K562 (cell line): Measurements from ENCODE around the gene GGT1. TPM values are rescaled to one million over a fixed set of nuclear protein-coding genes. Genes with fewer than 3 reads are reported as not detected.

Experiments
- ARID3A ChIP-seq: IDR thresholded peaks from 2 replicates; pipeline ENCODE4 v1.6.1; 2012; ENCODE audit warnings: low read depth, low read length, improper control_type of control experiment, borderline replicate concordance
- BACH1 ChIP-seq: fragments of 200-800 bp; sonication (Bioruptor generic); IDR thresholded peaks from 2 replicates; pipeline ENCODE4 v1.6.1; 2016; ENCODE audit warnings: missing genetic modification characterization, missing compliant biosample characterization
- CEBPG ChIP-seq, 3 experiments: fragments of 200-800 bp in 1 of 3; sonication (Bioruptor generic) in 1 of 3; sonication (generic) in 1 of 3; formaldehyde crosslinking in 1 of 3; IDR thresholded peaks in 2 of 3; conservative IDR thresholded peaks in 1 of 3; 2 replicates each; pipeline versions ENCODE4 v1.6.1 to v1.8.0; 2016 to 2022; ENCODE audit warnings: missing compliant biosample characterization in 2 of 3, missing genetic modification characterization in 2 of 3, mild to moderate bottlenecking in 1 of 3, missing genetic modification reagents in 1 of 3
- CLOCK ChIP-seq: fragments of 250-450 bp; sonication (Bioruptor Pico); IDR thresholded peaks from 2 replicates; pipeline ENCODE4 v1.4.0; 2020; ENCODE audit warnings: mild to moderate bottlenecking, moderate library complexity, borderline replicate concordance
- CREM ChIP-seq: IDR thresholded peaks from 2 replicates; pipeline ENCODE4 v1.6.1; 2014; ENCODE audit warnings: antibody characterized with exemption, low read depth
- ELF4 ChIP-seq: fragments of 450-650 bp; formaldehyde crosslinking; IDR thresholded peaks from 2 replicates; pipeline ENCODE4 v1.4.0; 2022; ENCODE audit warnings: missing genetic modification characterization
- EZH2 ChIP-seq: IDR thresholded peaks from 2 replicates; pipeline ENCODE4 v1.6.1; 2012; ENCODE audit warnings: low read depth, mild to moderate bottlenecking, inconsistent platforms, low read length, borderline replicate concordance
- HDAC8 ChIP-seq: fragments of 450-650 bp; IDR thresholded peaks from 2 replicates; pipeline ENCODE4 v1.6.1; 2016; ENCODE audit warnings: mild to moderate bottlenecking, missing genetic modification characterization, moderate library complexity, missing compliant biosample characterization
- MEF2D ChIP-seq: conservative IDR thresholded peaks from 2 replicates; pipeline ENCODE4 v1.6.1; 2016; ENCODE audit warnings: low read depth, missing genetic modification characterization, missing compliant biosample characterization
- NR2F6 ChIP-seq: fragments of 450-650 bp; formaldehyde crosslinking; IDR thresholded peaks from 2 replicates; pipeline ENCODE4 v1.4.0; 2020; ENCODE audit warnings: mild to moderate bottlenecking
- POLR2AphosphoS2 ChIP-seq: IDR thresholded peaks from 2 replicates; pipeline ENCODE4 v1.6.1; 2012; ENCODE audit warnings: low read length, improper control_type of control experiment
- RBM39 ChIP-seq: fragments of 200-400 bp; formaldehyde crosslinking; optimal IDR thresholded peaks from 2 replicates; pipeline ENCODE3; 2018; ENCODE audit warnings: low read depth, low read length
- SMAD4 ChIP-seq: fragments of 250-450 bp; sonication (Bioruptor Pico); conservative IDR thresholded peaks from 2 replicates; pipeline ENCODE4 v1.8.0; 2021; ENCODE audit warnings: inconsistent platforms, mild to moderate bottlenecking, moderate library complexity
- SMARCB1 ChIP-seq: IDR thresholded peaks from 2 replicates; pipeline ENCODE4 v1.6.1; 2011; ENCODE audit warnings: improper control_type of control experiment, low read depth; ENCODE audit not compliant: insufficient read length
- SREBF1 ChIP-seq: fragments of 150-350 bp; IDR thresholded peaks from 2 replicates; pipeline ENCODE4 v1.6.1; 2014; ENCODE audit warnings: antibody characterized with exemption, low read depth, low read length, borderline replicate concordance
- ZBTB7A ChIP-seq: IDR thresholded peaks from 2 replicates; pipeline ENCODE4 v1.6.1; 2011; ENCODE audit warnings: low read depth, mild to moderate bottlenecking, low read length, moderate library complexity, borderline replicate concordance; ENCODE audit not compliant: control insufficient read depth
- ZC3H8 ChIP-seq: fragments of 450-650 bp; IDR thresholded peaks from 2 replicates; pipeline ENCODE4 v1.6.1; 2017
- ZFX ChIP-seq: sonication (generic); formaldehyde crosslinking; IDR thresholded peaks from 2 replicates; pipeline ENCODE4 v1.8.0; 2022; ENCODE audit warnings: mild to moderate bottlenecking, missing genetic modification reagents, moderate library complexity
- ZNF644 ChIP-seq: fragments of 200-800 bp; sonication (Bioruptor generic); IDR thresholded peaks from 2 replicates; pipeline ENCODE4 v1.6.1; 2016; ENCODE audit warnings: low read depth, missing genetic modification characterization, missing compliant biosample characterization
- ZNF655 ChIP-seq: fragments of 250-450 bp; sonication (Bioruptor Pico); IDR thresholded peaks from 2 replicates; pipeline ENCODE4 v1.5.0; 2021
- ZNF740 ChIP-seq, 3 experiments: fragments of 200-800 bp in 1 of 3; sonication (Bioruptor generic) in 1 of 3; sonication (generic) in 1 of 3; formaldehyde crosslinking in 1 of 3; IDR thresholded peaks; 2 replicates each; pipeline versions ENCODE4 v1.6.1 to v1.8.0; 2016 to 2022; ENCODE audit warnings: mild to moderate bottlenecking in 2 of 3, missing compliant biosample characterization in 2 of 3, missing genetic modification characterization in 2 of 3, missing genetic modification reagents in 1 of 3
- polyA plus RNA-seq, 8 experiments: library from polyadenylated mRNA; depleted of rRNA in 4 of 8; stranded (reverse) in 5 of 8; unstranded in 3 of 8; fragments of >200 nt; fragmentation: Nextera tagmentation in 2 of 8; fragmentation: Illumina TruSeq in 1 of 8; extraction: Ambion mirVana in 2 of 8; extraction: Trizol in 1 of 8; gene quantifications; 2 replicates each; pipeline versions ENCODE4 v1.2.1 to v1.2.3, GENCODE V29; 2011 to 2014; ENCODE audit warnings: inconsistent platforms in 1 of 8, missing spikeins in 1 of 8
- total RNA-seq, 7 experiments: library from RNA; depleted of rRNA in 6 of 7; stranded (reverse); fragments of >200 nt in 6 of 7; fragmentation: Illumina TruSeq in 2 of 7; extraction: Trizol in 2 of 7; gene quantifications; 2 replicates each; pipeline versions ENCODE4 v1.2.1 to v1.2.3, GENCODE V29; 2011 to 2021; ENCODE audit warnings: low replicate concordance in 1 of 7

GGT1 gene
- total and polyA plus RNA-seq, 9 of the 15 experiments (the other 6 are each of a cell fraction or from before 2014, with no cell fraction given): 0.46 to 11.8 (median 6.9) TPM

- no peak for TF ChIP-seq SMARCB1
- TF ChIP-seq HDAC8 (tag): no peak
- TF ChIP-seq CREM: 0 out of 2 replicates have a peak, but pooled peaks have one; percentile 39
- no peak for TF ChIP-seq SREBF1
- no peak for TF ChIP-seq RBM39
- TF ChIP-seq ZC3H8: no peak
- no peak for TF ChIP-seq ARID3A
- no peak for TF ChIP-seq SMAD4
- TF ChIP-seq ZBTB7A: peak; percentile 43; the same call in 1 of the 2 replicates
- TF ChIP-seq ZNF740 (CRISPR knock-in tag; IDR thresholded peaks at IDR 0.05): peak; percentile 68; the same call in 1 of the 2 replicates
- TF ChIP-seq ZNF740 (tag; IDR thresholded peaks at IDR 0.05): no peak
- no peak for TF ChIP-seq ELF4 (CRISPR knock-in tag)
- TF ChIP-seq EZH2: no peak
- no peak for TF ChIP-seq CLOCK (CRISPR knock-in tag)
- TF ChIP-seq MEF2D: no peak
- TF ChIP-seq CEBPG (CRISPR knock-in tag; IDR thresholded peaks at IDR 0.05): peak; percentile 50; the same call in 1 of the 2 replicates
- TF ChIP-seq CEBPG (tag; conservative IDR thresholded peaks at IDR 0.05 in 1 of 2, IDR thresholded peaks at IDR 0.05 in 1 of 2): no peak
- no peak for TF ChIP-seq ZNF655 (CRISPR knock-in tag)
- TF ChIP-seq ZFX (CRISPR knock-in tag): peak; percentile 67
- no peak for TF ChIP-seq BACH1 (tag)
- TF ChIP-seq ZNF644 (tag): no peak
- no peak for TF ChIP-seq POLR2AphosphoS2
- TF ChIP-seq NR2F6: no peak
Observed at GRCh38 chr22:24592851-24593558, 10.0 kb upstream of the GGT1 start, which contains the start of gene LRRC75B (continued).
